HG03469 (cell line): ENCODE results near the gene EPHB3.
"Not testable (repeated sequence)": the region's sequence is repeated elsewhere in the genome, so short reads cannot be mapped to it uniquely, and the experiment has no call there.

Experiments used
- ATAC-seq: cut with Tn5 transposase; IDR thresholded peaks from one replicate; pipeline ENCODE4 v1.9.1; 2021; ENCODE audit warnings: mild to moderate bottlenecking, moderate library complexity, moderate number of reproducible peaks; ENCODE audit not compliant: unreplicated experiment

The EPHB3 gene

DNA sequence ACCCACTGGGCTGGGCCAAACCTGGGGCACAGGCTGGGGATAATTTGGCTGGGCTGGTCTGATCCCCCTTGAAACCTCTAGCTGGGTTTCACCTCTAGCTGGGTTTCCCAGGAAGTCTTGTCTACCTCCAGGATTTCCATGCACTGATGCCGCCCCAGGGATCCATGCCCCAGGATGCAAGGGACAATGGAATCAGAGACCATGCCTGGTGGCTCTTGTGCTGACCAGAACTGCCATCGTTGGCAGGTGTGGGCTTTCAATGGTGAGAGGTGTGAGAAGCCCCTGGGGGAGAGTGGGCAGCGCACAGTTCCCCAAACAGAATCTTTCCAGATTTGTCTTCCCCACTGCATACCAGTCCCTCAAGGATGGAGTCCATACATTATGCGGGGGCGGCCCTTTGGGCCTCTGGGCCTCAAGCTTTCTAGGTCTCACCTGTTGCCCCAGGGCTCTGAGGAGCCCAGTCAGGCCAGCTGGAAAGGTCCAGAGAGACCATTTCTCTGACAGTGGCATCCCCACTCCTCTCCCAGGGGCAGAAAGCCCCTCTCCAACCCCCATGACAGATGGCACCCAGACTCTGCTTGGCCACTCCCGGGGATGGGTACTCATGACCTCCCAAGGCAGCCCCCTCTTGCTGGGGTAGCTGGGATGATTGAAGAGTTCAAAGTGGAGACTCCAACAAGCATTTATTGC, 35.4 kb downstream of the EPHB3 start:
- ATAC-seq: no peak

DNA sequence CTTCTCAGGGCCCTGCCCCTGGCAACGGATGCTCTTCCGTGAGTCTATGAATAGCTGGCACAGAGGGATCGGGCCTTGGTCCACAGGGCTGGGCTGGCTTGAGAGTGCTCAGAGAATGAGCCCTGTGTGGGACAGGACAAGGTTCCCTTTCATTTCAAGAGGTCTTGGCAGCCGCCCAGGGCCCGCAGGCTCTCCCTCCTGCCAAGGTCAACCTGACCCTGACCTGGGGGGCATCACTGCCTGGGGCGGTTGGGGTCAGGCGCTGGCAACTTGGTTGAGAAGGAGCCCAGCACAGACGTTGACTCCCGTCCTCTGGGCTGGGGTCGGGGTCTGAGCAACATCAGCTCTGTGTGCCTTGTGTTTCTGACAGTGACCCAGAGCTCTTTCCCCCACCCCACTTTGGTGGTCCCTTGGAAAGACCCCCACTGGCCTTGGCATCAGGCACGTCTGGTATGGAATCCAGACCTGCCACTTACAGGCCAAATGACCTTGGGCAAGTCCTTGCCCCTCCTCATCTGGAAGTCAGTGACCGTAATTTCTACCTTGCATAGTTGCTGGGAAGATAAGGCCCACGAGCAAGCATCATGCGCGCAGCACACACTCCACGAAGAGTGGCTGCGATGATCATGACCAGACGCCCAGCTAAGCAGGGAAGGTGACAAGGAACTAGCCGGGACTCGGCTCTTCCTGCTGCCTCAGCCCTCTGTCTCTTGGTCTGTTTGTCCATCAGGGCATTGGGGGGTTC, 36.4 kb downstream of the EPHB3 start:
- no peak for ATAC-seq

DNA sequence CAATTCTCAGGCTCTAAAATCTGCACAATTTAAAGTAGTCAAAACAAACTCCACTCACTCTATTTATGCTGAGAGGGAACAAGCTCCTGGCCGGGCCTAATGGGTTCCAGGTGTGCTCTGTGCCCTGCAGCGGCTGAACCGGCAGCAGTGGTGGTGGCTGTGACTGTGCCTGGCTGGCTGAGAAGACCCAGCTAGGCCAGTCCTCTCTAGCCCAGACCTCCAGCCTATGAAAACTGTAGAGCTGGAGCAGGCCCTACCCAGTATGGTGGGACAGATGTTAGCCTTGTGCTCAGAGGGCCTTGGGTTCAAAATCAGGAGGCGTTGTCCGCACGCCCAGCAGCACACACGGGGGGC, 37.0 kb downstream of the EPHB3 start:
- ATAC-seq: no peak

DNA sequence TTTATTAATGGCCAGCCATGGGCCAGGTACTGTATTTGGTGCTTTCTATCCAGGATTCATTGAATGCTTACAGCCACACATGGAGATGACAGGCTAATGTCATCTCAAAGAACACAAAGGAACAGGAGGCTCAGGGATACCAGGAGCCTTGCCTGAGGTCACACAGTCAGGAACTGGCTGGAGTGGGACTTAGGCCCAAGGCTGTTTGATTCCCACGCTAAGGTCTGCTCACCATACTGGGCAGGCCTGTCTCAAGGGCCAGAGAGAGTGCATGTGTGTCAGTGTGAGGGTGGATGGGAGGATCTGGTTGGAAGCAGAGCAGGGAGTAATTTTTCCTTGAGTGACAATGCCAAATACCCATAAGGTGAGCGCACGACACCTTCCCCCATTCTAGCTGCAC, 37.6 kb downstream of the EPHB3 start:
- no peak for ATAC-seq

DNA sequence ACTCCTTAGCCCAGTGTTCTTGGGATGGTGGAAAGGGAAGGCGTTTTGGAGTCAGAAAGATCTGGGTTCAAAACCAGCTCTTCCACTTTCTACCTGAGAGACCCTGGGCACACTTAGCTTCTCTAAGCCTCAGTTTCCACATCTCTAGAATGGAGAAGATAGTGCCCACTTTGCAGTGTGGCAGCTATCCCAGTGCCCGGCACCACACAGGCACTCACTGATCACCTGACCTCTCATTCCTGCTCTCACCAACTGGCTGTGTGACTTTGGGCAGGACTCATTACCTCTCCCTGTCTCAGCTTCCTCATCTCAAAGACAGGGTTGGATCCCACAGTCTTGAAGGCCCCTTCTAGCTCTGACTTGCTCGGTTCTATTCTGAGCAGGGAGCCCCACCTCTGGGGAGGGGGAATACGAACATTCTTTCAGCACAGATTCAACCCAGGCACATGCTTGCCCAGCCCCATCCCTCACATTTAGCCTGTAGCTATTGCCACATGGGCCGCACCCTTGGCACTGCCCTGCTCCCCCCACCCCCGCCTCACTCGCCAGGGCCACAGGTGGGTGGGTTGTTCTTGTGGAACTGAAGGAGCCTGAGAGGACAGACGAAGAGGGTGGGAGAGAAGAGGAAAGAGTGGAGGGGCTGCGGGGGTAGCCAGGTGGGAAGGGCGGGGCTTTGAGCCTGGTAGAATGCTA, 39.2 kb downstream of the EPHB3 start:
- ATAC-seq: no peak

DNA sequence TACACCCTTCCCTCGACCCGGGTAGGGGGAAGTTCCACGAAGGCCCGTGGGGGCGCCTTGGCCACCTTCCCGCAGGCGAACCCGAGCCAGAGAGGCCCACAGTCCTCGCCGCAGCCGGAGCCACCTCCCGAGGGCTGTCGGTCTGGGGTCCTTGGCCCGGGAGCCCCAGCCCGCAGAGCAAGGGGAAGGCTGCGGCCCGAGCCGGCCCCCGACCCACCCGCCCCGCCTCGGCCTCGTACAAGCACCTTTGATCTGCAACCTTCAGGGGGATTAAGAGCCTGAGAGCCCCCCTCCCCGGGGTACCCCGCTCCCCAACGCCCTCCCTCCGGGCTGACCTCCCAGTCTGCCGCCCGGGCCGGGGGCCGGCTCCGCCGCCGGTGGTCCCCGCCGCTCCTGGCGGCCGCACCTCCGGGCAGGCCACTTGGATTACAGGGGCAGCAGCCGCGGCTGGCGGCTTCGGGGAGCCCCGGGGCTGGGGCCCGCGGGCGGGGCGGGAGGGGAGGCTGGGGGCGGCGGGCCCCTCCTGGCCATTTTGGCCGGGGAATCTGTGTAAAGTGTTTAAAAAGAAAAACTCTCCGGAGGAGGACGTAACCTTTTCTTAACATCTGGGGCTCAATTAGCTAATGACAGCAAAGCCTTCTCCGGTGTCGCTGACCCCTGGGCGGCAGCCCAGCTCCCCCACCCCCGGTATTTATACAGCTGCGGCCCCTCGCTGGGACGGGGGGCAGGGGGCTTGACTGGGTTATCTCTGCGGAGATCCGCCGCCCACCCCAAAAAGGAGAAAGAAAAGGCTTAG, 40.2 kb downstream of the EPHB3 start:
- ATAC-seq: no peak

DNA sequence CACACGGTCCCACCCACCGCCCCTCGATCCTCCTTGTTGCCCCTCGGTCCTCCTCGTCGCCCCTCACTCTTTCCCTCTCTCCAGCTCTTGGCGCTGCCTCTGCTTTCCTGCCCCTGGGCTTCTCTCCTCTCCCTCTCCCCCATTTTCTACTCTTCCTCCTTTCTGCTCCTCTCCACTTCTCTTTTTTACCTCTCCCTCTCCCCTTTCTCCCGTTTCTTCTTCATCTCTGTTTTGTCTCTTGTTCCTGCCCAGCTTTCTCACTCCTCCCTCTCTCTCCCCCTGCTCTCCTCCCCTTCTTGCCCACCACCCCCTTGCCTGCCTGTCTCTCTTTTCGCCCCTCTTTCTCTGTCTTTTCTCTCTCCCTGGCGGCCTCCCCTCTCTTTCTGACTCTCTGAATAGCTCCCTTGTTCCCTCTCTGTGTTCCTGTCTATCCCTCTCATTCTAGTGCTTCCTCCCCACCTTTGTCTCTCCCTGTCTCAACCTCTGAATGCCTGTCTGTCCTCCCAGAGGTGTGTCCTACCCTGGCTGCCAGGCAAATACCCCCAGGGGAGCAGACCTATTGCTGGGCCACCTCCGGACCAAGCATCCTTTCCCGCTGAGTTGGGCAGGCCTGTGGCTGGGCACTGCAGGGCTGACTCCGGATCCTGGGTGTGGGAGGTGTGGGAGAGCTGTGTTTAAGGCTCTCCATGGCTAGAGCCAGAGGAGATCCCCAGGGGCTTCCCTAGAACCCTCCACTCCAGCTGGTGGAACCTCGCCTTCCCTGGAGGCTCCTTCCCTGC, 41.0 kb downstream of the EPHB3 start:
- no peak for ATAC-seq

DNA sequence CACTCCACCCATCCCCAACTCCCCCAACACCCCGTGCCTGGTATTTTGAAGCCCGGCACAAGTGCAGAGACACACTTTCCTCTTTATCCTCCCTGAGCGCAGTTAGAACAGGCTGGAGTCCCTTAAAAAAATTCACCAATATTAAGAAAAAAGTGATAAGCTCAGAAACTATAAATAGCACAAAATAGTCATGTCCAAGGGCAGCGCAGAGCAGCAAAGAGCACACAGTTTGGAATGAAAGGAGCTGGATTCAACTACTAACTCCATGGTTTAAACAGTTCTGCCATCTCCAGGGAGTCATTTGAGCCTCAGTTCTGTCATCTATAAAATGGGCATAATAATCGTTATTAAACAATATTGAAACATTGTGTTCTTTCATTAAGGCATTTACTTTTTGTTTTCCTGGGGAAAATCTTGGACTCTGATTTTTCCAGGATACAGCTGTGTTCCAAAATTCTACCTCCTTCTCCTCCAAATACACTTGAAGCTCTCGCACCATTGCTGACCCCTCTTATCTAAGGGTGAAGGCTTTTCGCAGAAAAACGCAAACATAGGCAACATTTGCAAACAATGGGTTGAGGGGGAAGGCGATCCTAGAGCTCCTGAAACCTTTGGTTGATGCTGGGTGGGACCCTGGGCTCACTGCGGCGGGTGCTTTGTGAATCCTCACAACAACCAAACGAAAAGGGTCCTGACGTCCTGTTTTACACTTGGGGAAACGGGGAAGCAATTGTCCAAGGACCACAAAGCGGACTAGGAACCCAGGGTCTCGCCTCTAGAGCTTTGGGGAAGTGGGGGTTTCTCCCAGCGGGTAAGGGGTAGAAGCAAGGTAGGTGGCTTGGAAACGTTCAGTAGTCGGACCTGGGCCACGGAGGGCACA, 41.8 kb downstream of the EPHB3 start:
- no peak for ATAC-seq

DNA sequence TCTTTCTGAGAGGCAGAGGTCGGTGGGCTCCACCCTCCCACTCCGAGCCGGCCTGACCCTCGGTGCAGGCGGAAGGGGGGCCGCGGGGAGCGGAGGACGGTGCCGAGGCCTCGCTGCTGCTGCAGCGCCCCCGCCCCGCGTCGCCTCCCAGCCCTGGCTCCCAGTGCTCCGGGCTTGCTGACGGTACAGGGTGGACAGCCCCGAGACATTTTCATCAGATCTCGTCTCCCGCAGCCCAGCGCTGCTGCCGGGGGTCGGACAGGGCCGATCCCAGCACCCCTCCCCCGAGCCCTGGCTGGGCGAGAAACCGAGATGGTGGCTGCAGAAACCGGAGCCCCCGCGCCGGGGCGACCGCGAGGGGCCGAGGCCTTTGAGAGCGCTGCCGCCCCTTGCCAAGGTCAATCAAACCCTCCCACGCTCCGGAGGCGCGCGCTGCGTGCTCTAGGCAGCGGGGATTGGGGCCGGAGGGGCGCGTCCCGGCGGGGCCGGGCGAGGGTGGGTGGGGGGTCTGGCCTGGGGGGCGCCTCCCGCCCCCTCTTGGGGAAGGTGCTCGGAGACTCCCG, 42.5 kb downstream of the EPHB3 start:
- ATAC-seq: no peak

DNA sequence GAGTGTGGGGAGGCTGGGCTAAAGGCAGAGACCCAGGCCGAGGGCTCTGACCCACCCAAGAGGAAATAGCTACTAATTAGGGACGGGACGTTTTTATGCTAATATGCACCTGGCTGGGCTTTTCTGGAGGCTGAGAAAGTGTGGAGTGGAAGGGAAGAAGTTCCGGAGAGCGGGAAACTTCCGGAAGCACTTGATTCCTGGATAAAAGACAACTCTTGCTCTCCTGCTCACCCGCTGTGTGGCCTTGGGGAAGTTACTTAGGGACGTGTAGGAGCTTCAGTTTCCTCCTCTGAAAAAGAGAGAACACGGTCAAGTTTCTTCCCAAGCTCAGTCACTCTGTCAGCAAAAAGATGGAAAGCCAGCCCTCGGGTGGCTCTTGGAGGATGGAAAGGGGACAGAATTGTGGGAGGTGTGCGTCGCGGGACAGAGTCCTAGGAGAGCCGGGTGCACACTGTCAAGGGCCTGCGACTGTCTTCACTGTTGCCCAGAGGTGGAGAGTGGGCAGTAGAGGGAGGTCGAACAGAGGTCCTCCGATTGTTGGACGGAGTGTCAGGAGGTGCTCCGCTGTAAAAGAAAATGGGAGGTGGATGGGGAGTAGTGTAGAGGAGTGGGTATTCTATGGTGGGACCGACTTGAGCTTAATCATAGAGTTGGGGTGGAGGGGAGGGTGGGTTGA, 43.2 kb downstream of the EPHB3 start:
- no peak for ATAC-seq

DNA sequence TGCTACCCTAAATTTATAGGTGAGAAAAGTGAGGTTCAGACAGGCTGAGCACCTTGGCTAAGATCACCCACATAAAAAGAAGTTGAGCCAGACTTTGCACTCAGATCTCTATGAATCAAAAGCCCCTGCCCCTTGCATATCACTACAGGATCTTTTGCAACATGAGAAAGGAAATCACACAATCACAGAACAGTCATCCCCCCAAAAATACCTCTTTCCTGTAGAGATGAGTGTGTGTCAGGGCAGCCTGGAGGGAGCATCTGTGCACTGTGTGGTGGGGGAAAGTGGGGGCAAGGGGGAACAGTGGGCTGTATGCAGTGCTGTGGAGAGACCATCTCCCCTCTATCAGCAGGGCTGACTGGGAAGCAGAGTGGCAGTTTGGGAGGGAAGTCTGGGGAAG, 46.6 kb downstream of the EPHB3 start:
- ATAC-seq: no peak

DNA sequence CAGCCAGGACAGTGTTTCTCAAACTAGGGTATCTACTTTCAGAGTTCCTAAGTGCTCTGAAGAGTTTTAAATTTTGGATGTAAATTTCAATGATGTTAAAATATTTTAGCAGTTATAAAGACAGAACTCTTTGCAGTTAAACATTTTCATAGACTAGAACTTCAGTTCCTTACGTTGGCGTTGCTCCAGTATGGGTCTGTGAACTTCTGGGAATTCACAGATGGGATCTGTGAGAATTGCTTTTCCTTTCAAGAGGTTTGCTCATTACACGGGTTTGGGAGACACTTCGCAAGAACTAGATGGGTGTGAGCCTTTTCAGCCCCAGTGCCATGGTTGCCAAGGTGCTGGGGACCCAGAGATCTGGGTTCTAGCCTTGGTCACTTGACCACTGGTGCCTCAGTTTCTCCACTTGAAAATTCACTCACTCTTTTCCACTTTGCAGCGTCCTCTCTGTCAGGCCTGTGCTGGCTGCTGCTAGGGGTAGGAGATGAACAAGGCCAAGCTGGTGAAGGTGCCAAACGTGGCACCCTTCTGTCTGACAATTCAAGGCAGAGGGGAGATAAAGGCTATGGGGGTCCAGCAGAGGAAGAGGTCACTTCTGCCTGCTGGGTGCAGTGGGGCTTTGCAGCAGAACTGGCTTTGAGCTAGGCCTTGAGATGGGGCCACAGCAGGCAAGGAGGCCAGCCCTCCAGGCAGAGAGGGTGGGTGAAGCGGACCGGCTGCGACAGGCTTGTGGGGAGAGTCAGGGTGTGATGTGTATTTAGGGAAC, 48.1 kb downstream of the EPHB3 start:
- ATAC-seq: no peak

DNA sequence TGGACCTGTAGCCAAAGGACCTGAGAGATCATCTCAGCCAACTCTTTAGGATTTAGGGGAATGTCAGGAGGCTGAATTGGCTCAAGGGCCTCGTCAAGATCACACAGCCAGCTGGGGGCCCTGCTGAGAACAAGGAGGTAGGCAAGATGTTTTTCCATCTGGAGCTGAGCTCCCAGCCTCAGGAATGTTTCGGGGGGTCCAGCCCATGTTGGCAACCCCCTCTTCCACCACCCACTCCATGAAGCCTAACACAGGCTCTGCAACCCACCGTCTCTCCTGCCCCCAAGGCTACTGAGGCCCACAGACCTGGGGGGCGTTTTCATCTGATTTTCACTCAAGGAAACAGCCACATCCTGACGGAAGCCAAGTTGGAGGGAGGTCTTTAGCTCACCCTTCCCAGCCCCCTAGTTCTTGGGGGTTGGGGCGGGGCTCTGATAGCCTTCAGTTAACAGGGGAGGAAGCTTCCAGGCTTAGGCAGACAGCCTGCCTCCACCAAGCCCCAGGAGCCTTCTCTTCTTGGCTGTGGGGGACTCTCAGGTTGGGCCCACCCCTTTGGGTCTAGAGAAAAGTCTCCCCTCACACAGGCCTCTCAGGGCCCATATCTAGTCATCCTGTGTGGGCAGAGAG, 48.8 kb downstream of the EPHB3 start:
- ATAC-seq: no peak

DNA sequence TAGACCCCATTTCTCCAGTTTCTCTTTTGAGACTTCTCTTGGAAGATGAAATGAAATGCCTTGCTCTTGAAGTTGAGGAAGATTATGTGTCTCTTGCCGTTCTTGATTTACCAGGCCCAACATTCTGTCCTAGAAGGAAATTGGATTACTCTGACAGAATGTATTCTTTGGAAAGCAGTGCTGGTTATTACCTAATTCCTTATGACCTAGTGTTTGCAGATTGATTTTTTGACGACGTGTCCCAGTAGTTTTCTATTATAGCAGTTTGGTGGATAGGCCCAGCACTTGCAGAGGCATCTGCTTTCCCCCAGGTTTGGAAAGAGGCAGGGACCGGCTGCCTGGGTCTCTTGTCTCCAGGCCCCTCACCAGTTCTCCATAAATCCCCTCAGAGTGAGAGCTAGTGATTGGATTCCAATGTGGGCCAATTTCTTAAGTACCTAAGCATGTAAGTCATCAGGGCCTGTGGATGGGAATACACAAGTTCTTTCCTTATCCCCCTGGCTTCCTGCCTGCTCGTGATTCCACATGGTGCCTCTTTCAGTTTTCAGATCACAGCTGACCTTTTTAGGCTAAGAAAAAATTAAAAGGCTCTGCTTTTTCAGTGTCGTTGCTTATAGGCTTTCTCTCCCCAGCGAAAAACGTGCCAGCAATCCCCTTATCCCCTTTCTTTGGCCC, 50.2 kb downstream of the EPHB3 start:
- ATAC-seq: no peak

DNA sequence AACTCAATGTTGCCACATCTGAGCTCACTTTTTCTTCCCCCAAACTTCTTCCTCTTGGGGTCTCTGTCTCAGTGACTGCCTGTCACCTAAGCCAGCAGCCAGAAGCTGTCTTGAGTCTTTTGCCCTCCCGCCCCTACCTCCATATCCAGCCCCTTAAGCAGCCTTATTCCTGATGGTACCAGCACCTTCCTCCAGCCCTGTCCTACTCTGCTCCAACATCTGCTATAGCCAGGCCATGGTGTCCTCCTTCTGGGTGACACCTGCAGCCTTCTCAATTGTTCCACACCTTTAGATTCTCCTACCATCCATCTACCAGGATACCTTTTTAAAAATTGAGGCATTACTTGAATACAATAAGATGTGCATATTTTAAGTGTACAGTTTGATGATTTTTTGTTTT, 53.8 kb downstream of the EPHB3 start:
- no peak for ATAC-seq

DNA sequence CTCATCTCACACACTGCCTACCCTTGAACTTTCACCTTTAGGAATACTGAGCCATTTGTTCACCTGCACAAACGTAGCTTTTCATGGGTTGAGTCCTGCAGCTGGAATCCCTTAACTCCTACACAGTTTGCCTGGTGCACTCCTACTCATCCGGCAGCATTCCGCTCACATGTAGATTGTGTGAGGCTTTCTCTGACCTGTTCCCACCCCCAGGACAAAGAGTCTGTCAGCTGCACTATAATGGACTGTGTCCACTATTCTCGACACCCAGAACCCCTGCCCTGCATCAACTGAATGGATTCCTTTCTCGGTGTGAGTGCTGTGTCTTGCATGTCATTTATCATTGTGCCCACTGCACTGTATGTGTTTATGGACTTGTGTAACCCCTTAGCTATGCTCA, 54.9 kb downstream of the EPHB3 start:
- no peak for ATAC-seq

DNA sequence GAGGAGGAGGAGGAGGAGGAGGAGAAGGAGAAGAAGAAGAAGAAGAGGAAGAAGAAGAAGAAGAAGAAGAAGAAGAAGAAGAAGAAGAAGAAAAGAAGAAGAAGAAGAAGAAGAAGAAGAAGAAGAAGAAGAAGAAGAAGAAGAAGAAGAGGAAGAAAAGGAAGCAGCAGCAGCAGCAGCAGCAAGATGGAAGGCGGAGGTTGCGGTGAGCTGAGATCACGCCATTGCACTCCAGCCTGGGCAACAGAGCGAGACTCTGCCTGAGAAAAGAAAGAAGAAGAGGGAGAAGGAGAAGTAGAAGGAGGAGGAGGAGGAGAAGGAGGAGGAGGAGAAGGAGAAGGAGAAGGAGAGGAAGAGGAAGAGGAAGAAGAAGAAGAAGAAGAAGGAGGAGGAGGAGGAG, 55.7 kb downstream of the EPHB3 start:
- not testable (repeated sequence) for ATAC-seq
